NB4 (cell line): ENCODE data around the gene EHMT1.

Experiments used
- DNase-seq: peaks from one replicate; pipeline ENCODE4 v3.0.0; 2010; ENCODE audit warnings: low read depth
- H3K4me3 ChIP-seq: one replicate; pipeline ENCODE4 v1.5.1; 2011; ENCODE audit warnings: mild to moderate bottlenecking, low read depth, low read length, moderate library complexity
- CTCF ChIP-seq: IDR thresholded peaks from one replicate; pipeline ENCODE4 v1.5.1; 2012; ENCODE audit warnings: low read depth, low read length
- MYC ChIP-seq: IDR thresholded peaks from 2 replicates; pipeline ENCODE4 v1.6.1; 2011; ENCODE audit warnings: low read depth, low read length
- POLR2A ChIP-seq: IDR thresholded peaks from 2 replicates; pipeline ENCODE4 v1.6.1; 2011; ENCODE audit warnings: mild to moderate bottlenecking; ENCODE audit not compliant: insufficient read length; ENCODE audit errors: extremely low read depth
- TF ChIP-seq, protein P1 (sequence below): IDR thresholded peaks from 2 replicates; pipeline ENCODE4 v1.6.1; 2011; ENCODE audit warnings: low read depth, low read length

EHMT1 gene

DNA sequence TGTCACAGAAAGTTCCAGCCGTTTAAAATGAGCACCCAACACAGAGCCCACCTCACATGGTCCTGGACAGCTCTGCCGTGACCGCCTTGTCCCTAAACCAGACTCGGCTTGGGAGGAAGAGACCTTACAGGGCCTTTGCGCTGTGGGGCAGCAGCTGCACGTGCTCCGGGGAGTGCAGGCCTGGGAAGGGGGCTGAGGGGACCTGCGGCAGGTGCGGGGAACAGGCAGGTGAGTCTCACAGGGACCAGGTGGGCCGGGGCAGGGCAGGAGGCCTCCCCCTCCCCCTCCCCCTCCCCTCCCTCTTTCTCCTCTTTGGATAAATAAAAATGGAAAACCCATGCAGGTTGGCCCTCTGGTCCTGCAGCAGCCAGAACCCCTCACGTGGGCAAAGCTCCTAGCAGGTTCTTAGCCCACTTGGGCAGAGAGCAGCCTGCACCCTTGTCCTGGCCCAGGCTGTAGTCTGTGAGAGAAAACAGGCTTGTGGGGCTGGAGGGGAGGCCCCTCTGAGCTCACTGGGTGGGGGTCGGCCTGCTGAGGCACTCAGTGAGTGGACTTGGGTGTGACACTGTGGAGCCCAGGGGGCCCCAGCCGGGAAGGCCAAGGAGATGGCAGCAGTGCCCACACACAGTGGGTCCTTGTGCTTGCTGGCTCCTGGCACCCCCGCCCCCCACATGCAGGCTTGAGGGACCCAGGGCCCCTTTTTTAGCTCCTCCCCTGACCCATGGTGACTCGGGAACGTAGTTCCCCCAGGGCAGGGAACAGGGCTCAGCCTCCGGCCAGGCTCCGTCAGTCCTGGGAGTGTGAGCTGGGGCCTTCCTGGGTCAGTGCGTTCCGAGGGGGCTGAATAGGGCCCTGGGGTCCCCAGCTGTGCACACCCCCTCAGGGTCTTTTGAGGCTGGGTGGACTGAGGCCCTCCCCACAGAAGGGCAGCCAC is 218.8 kb downstream of the EHMT1 start:
- TF ChIP-seq MYC (no peak), POLR2A (no peak), CTCF (no peak)
- TF ChIP-seq, protein P1, sequence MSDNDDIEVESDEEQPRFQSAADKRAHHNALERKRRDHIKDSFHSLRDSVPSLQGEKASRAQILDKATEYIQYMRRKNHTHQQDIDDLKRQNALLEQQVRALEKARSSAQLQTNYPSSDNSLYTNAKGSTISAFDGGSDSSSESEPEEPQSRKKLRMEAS: no peak

DNA sequence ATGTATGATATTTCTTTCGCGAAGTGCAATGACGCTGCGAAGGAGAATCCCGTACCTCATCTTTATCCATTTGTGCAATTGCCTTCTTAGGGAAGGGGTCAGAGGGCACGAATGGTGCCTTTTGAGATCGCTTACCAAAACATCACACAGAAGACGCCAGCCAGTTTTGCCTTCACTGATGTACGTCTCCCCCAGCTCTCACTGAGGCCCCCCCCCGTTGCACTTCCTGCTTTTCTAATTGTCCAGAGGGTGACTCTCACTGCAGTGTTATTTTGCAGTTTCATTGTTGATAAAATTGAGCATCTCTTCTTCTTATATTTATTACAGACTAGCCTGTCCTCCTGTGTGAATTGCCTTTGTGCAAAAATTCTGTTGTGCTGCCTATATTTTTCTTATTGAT is 219.8 kb downstream of the EHMT1 start:
- no peak overlapping the region for H3K4me3 ChIP-seq
- TF ChIP-seq, protein P1: no peak
- TF ChIP-seq POLR2A: no peak
- TF ChIP-seq MYC: no peak
- no peak for TF ChIP-seq CTCF

More for the DNA sequence above, 218.8 kb downstream of the EHMT1 start:
- DNase-seq: no peak
- no peak overlapping the region for H3K4me3 ChIP-seq

GRCh38 chr9:137843355-137843754 is 224.6 kb downstream of the EHMT1 start:
- TF ChIP-seq, protein P1: no peak
- no peak for TF ChIP-seq POLR2A
- no peak for TF ChIP-seq MYC
- no peak for TF ChIP-seq CTCF
- H3K4me3 ChIP-seq: no peak overlapping the region
- DNase-seq: no peak

More for the DNA sequence above, 219.8 kb downstream of the EHMT1 start:
- no peak for DNase-seq

GRCh38 chr9:137851516-137852267 is 232.9 kb downstream of the EHMT1 start:
- no peak for DNase-seq
- TF ChIP-seq POLR2A: no peak
- H3K4me3 ChIP-seq: no peak overlapping the region

GRCh38 chr9:137853392-137853995 is 234.7 kb downstream of the EHMT1 start:
- TF ChIP-seq POLR2A: no peak
- no peak for TF ChIP-seq CTCF
- DNase-seq: no peak
- H3K4me3 ChIP-seq: no peak overlapping the region

- no peak for DNase-seq
- H3K4me3 ChIP-seq: no peak overlapping the region
- no peak for TF ChIP-seq MYC
- TF ChIP-seq, protein P1: no peak
- TF ChIP-seq POLR2A: no peak
- no peak for TF ChIP-seq CTCF
Measured at GRCh38 chr9:137860361-137860760, 241.6 kb downstream of the EHMT1 start.
